ENCODE results near the gene LYPD8. TPM values are rescaled to one million over a fixed set of nuclear protein-coding genes. Genes with fewer than 3 reads are reported as not detected.

The LYPD8 gene
- total RNA-seq, 1 donor from 2014 or later = not detected

DNA sequence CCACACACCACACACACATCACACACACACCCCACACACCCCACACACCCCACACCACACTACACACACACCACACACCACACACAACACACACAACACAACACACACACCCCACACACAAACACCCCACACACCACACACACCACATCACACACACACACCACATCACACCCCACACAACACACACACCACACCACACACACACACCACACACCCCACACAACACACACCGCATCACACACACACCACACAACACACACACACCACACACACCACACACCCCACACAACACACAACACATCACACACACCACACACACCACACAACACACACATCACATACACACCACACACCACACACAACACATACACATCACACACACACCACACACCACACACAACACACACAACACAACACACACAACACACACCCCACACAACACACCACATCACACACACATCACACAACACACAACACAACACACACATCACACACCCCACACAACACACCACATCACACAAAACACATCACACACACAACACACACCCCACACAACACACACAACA lies 2.4 kb downstream of the LYPD8 start:
- Mint-ChIP-seq H3K27me3 (no peaks in the 10 kb centered on the region), H3K27ac (no peak overlapping the region), H3K4me3 (ENCODE audit: low read depth) (no peak overlapping the region), H3K36me3 (ENCODE audit: insufficient read depth) (no peaks in the 10 kb centered on the region), H3K9me3 (ENCODE audit: low read depth) (peaks cover 42% of the 10 kb centered on the region), H3K4me1 (ENCODE audit: low read depth) (no peaks in the 10 kb centered on the region)
- TF ChIP-seq, protein P1, sequence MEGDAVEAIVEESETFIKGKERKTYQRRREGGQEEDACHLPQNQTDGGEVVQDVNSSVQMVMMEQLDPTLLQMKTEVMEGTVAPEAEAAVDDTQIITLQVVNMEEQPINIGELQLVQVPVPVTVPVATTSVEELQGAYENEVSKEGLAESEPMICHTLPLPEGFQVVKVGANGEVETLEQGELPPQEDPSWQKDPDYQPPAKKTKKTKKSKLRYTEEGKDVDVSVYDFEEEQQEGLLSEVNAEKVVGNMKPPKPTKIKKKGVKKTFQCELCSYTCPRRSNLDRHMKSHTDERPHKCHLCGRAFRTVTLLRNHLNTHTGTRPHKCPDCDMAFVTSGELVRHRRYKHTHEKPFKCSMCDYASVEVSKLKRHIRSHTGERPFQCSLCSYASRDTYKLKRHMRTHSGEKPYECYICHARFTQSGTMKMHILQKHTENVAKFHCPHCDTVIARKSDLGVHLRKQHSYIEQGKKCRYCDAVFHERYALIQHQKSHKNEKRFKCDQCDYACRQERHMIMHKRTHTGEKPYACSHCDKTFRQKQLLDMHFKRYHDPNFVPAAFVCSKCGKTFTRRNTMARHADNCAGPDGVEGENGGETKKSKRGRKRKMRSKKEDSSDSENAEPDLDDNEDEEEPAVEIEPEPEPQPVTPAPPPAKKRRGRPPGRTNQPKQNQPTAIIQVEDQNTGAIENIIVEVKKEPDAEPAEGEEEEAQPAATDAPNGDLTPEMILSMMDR (IDR thresholded peaks at IDR 0.05; ENCODE audit: unreplicated experiment) = no peak
- DNase-seq (ENCODE audit: low spot score, unreplicated experiment) = no peak

DNA sequence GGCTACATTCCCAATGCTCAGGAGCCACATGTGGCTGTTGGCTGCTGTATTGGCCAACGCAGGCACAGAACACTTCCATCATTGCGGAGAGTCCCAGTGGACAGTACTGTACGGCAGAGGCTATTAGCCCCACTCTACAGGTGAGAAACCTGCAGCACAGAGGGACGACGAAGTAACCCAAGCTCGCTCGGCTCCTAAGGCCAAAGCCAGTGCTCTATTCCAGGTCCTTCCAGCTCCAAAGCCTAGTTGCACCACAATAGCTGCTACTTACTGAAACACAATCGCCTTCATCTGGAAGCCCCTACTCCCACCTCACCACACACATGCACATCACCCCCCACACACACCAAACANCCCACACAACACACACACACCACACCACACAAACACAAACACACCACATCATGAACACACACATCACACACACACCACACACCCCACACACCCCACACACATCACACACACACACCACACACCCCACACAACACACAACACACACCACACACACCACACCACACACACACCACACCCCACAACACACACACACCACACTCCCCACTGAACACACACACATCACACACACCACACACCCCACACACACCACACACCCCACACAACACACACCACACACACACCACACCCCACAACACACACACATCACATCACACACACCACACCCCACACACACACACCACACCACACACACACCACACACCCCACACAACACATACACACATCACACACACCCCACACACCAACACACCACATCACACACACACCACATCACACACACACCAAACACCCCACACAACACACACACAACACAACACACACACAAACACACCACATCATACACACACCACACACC lies 3.2 kb downstream of the LYPD8 start:
- Mint-ChIP-seq H3K36me3 (ENCODE audit: insufficient read depth) (no peaks in the 10 kb centered on the region), H3K27me3 (no peaks in the 10 kb centered on the region), H3K9me3 (ENCODE audit: low read depth) (peaks cover 38% of the 10 kb centered on the region), H3K27ac (no peak overlapping the region), H3K4me3 (ENCODE audit: low read depth) (no peak overlapping the region), H3K4me1 (ENCODE audit: low read depth) (no peaks in the 10 kb centered on the region)
- TF ChIP-seq, protein P1 (IDR thresholded peaks at IDR 0.05; ENCODE audit: unreplicated experiment) = no peak
- DNase-seq (ENCODE audit: low spot score, unreplicated experiment) = no peak

DNA sequence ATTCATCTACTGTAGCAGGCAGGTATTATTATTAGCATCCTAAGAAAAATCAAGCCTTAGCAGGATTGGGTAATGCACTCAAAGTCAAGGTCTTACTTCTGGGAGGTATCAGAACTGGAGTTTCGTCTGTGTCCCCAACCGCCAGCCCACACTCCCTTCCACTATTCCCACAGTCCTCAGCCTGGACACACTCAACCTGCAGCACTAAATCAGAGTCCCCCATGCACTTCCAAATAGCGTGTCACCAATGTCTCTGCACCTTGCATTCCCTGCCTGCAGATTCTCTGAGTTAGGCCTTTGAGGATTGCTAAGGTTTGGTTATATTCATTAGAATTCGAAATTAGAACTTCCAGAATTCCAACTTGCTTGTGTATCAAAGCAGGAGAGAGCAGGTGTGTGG lies 3.9 kb downstream of the LYPD8 start:
- no peak overlapping the region for H3K4me3 Mint-ChIP-seq (ENCODE audit: low read depth)
- no peak overlapping the region for H3K27ac Mint-ChIP-seq
- H3K9me3 Mint-ChIP-seq (ENCODE audit: low read depth) = peaks cover 31% of the 10 kb centered on the region
- H3K36me3 Mint-ChIP-seq (ENCODE audit: insufficient read depth) = no peaks in the 10 kb centered on the region
- no peaks in the 10 kb centered on the region for H3K27me3 Mint-ChIP-seq
- H3K4me1 Mint-ChIP-seq (ENCODE audit: low read depth) = no peaks in the 10 kb centered on the region
- TF ChIP-seq, protein P1 (IDR thresholded peaks at IDR 0.05; ENCODE audit: unreplicated experiment) = no peak
- no peak for DNase-seq (ENCODE audit: low spot score, unreplicated experiment)

DNA sequence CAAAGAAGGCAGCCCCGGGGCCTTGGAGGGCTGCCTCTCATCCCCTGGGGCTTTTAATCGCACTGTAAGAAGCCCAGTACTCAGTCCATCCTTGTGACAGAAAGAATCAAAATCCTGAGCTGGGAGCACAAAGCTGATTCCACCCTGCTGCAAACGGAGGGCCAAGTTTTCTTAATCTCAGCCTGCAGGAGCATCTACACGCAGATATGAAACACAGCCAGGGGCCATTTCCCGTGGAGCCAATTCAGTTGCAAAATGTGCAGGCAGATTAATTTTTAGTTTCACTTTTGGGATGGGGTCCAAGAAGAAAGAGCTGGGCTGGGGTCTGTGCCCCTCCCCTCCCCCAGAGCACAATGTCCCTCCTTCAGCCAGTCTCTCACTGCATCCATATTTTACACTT lies 4.4 kb downstream of the LYPD8 start:
- H3K9me3 Mint-ChIP-seq (ENCODE audit: low read depth) = peaks cover 32% of the 10 kb centered on the region
- no peak overlapping the region for H3K4me3 Mint-ChIP-seq (ENCODE audit: low read depth)
- H3K4me1 Mint-ChIP-seq (ENCODE audit: low read depth) = no peaks in the 10 kb centered on the region
- H3K27ac Mint-ChIP-seq = no peak overlapping the region
- DNase-seq (ENCODE audit: low spot score, unreplicated experiment) = no peak
- H3K27me3 Mint-ChIP-seq = no peaks in the 10 kb centered on the region
- TF ChIP-seq, protein P1 (IDR thresholded peaks at IDR 0.05; ENCODE audit: unreplicated experiment) = no peak
- peaks cover 2% of the 10 kb centered on the region for H3K36me3 Mint-ChIP-seq (ENCODE audit: insufficient read depth)

DNA sequence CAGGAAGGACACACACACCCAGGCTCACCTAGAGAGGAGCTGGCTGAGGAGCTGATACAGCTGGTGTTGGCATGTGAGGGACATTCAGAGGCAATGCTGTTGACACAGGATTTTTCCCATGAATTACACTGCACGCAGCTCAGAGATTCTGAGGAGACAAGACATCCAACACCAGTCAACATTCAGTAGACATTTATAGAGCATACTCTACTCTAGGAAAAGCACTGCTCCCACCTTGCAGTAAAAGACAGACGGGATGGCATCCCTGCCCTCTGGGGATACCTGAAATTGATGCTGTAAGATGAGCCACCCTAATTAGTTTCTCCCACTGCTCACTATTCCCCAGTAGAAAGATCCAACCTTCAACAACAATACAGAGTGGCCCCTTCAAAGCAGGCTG lies 5.1 kb downstream of the LYPD8 start:
- H3K4me1 Mint-ChIP-seq (ENCODE audit: low read depth) = no peaks in the 10 kb centered on the region
- H3K27ac Mint-ChIP-seq = no peak overlapping the region
- peaks cover 3% of the 10 kb centered on the region for H3K36me3 Mint-ChIP-seq (ENCODE audit: insufficient read depth)

More for the DNA sequence above, 5.1 kb downstream of the LYPD8 start:
- Mint-ChIP-seq H3K9me3 (ENCODE audit: low read depth) (peaks cover 30% of the 10 kb centered on the region), H3K27me3 (no peaks in the 10 kb centered on the region), H3K4me3 (ENCODE audit: low read depth) (no peak overlapping the region)
- TF ChIP-seq, protein P1 (IDR thresholded peaks at IDR 0.05; ENCODE audit: unreplicated experiment) = no peak
- no peak for DNase-seq (ENCODE audit: low spot score, unreplicated experiment)

Measured in progenitor cell of endocrine pancreas (in vitro differentiated cells).